GM18498 (cell line): ENCODE results near the gene SH3GL1.
A peak's percentile ranks its signal among the peaks of the same experiment; 100 is the strongest.

Experiments
- ATAC-seq: cut with Tn5 transposase; IDR thresholded peaks from one replicate; pipeline ENCODE4 v1.9.1; 2021; ENCODE audit warnings: mild to moderate bottlenecking, moderate library complexity; ENCODE audit not compliant: unreplicated experiment

The SH3GL1 gene

DNA sequence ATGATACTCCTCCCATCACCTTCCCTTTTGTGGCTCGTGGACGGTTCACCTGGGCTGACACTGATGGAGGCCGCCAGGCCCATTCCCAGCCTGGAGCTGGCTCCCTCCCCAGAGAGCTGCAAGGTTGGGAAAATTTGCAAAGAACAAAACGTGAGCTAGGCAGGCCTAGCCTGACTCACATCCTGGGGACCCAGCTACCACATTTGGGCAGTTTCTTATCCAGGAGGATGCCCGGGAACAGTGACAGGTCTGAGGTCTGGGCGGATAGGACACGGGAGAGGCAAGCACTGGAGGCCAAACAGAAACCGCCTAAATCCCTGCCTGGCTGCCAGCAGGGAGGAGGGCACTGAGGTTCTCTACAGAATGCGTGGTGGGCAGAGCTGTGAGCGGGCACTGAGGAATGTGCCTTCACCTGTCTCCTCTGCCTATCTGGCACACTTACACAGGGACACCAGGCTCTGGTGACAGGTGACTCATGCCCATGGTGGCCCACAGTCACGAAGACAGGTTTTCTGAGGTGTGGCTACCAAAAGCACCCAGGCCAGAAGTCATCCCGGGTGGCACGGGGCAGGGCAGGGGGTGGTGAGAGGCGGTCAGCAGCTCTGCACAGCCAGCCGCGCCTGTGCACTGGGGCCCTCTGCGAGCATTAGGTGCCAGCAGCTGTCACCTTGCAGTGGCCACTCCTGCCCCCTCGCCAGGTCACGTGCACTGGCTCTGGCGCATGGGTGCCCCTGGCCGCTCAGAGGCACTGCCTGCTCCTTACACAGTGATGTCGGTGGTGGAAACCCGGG is 23.2 kb downstream of the SH3GL1 start:
- no peak for ATAC-seq

DNA sequence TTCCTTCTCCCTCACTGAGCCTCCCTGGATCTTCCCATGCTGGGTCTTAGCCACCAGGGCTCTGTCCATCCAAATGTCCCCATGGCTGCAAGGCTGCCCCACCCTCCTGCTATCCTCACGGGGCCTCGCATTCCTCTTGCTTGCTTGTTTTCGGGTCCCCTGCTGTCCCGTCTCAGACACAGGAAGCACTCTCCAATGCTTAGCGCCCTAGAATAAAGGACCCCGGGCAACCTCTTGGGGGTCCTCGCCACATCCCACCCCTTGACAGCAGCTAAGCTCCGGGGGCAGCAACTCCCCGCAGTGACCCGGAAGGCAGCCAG is 23.7 kb downstream of the SH3GL1 start:
- no peak for ATAC-seq

- no peak for ATAC-seq
These were observed 24.2 kb downstream of the SH3GL1 start for GRCh38 chr19:4376028-4376670.

- peak; percentile 41 for ATAC-seq
These were observed 25.0 kb downstream of the SH3GL1 start for GRCh38 chr19:4375164-4376027.

DNA sequence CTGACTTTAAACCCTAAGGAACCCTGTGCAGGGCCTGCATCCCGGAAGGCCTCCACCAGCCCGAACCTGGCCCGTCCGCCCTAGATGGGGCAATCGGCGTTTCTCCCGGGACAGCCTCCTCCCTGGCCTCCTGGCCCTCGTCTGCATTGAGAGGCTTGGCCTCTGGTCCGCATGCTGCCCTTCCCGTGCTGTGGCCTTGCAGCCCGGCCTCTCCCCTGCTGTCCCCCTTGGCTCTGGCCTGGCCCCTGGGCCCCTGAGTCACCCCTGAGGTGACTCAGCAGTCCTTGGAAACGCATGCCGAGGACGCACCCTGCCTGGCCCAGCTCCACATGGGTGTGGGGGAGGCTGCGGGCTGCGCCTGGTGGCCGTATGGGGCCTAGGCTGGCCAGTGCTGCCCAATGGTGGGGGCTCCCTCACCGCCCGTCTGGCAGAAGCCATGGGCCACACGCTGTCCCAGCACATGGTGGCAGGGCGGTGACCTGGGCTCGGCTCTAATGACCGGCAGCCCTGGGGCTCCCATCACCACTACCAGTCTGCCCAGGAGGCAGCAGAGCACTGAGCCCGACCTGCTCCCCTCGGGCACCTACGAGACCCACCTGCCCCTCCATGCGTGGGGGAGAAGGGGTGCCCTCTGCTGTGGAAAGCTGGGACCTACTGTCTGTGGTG is 25.7 kb downstream of the SH3GL1 start:
- ATAC-seq, result no peak

GRCh38 chr19:4373601-4374497 is 26.5 kb downstream of the SH3GL1 start:
- ATAC-seq, result no peak

GRCh38 chr19:4373013-4373367 is 27.4 kb downstream of the SH3GL1 start:
- ATAC-seq, result no peak

DNA sequence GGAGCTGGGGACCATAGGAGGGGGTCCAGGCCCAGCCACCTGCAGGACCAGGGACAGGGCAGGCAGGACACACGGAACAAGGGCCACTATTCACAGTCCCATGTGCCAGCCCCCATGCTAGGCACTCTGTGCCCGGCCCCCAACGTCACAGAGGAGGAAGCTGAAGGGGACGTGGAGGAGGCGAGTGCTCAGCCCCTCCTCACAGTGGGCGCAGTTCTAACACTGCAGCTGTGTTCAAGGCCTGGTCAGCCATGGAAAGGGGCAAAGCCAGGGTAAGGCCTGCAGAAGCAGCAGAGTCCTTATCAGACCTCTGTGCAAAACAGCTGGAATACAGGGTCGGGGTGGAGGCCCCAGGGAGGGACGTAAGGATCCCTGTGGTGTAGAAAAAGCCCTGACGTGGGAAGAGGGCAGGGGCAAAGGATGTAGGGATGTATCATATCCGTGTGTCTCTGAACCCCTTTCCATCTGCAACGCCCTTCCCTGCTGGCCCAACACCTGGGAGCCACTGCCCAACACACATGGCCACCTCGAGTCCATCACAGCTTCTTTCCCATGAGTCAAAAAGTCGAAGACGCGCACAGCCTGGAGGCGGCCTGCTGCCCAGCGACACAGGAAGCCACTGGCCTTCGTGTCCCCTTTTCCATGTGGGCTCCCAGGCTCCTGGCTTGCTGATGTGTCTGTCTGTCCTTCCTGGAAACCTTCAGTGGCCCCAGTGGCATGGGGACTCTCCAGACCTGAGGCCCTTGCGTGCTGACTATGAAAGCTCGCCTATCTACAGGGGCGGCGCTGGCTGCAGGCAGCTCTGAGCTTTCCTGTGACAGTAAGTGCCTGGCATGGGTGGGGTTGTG is 28.0 kb downstream of the SH3GL1 start:
- ATAC-seq, result no peak

DNA sequence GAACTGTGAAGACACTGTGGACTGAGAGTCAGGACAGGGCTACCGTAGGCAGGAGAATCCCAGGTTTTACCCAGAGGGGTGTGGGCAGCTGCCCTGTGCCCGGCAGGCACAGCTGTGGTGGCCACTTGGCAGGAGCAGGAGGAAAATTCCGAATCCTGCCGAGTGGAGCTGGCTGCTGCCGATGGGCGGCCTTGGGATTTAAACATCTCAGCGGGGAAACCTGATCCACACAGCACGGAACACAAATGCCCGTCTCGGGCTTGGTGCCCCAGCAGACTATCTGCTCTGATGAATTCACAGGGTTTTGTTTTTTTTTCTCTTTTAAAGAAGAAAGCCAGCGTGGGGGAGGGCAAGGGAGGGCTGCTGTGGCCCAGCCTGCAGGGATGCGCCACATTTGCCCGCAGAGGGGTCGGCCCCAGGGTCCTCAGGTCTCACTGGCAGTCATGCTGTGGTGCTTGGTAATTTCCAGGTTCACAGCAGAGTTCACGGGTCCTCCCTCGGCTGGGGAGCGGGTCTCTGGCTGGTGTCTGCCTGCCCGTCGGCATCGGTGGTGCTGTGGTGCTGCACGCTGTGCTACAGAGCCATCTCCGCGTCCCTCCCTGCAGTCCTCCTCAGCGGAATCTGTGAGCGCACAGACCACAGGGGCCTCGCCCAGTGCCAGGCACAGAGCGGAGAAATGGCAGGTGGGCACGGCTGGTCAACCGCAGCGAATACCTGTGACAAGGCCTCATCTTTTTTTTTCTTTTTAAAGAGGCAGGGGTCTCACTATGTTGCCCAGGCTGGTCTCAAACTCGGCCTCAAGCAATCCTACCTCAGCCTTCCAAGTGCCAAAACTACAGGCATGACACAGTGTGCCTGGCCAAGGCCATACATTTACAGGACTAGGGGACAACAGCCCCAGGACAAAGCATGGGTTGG is 28.8 kb downstream of the SH3GL1 start:
- no peak for ATAC-seq

DNA sequence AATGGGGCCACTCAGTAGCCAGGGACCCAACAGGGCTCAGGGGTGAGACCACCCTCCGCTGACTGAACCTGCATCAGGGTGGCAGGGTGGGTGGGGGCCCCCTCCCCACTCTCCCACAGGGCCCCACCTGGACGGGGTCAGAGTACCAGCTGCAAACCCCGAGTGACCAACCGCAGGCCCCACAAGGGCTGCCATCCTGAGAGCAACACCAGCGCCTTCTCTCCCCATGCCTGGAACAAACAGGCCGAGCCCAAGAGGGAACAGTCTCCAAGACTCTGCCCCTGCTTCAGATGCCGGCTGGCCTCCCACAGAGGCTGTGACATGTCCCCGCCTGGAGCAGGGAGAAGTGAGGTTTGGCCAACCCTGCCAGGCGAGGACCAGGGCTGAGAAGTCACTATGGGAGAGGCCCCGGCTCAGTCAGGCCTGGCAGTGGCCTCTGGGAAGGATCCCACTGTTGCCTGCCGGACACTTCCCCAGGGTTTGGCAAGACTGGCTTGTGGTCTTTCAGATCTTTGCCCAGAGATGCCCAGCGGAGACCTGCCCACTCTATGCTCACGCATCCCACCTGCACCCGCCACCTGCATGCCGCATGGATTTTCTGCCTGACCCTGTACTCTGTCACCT is 29.8 kb downstream of the SH3GL1 start:
- no peak for ATAC-seq

GRCh38 chr19:4369888-4370260 is 30.5 kb downstream of the SH3GL1 start:
- ATAC-seq, result peak; percentile 40

DNA sequence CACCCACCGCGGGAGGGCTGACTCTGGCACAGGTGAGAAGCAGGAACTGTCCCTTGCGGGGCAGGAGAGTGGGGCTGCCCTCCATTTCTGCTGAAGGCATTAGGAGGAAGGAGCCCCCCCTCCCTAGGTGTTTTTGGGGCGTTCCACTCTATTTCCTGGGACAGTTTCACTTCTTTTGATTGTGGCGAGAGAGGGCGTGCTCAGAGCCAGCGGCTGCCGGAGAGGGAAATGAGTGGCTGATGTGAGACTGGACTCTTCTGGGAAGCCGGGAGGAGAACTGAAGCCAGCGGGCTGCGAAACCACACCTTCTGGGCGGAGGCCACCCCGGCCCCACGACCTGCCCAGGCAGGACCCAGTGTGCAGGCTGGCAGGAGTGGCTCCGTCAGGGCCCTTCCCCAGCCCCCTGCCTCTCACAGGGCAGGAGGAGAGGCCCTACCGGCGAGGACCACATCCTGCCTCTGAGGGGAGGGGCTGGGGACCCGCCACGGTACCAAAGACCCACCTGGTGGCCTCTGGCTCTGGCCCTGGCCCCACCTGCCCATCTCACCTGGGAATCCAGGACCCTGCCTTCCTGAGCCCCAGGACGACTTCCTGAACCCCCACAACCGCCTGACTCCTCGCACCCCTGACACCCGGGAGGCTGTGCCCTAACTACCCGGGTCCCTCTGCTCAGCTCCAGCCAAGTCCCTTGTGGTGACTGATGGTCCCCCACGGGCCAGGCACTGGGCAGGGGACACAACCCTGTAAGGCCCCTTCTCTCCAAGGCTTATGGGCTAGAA is 31.0 kb downstream of the SH3GL1 start:
- peak; percentile 48 for ATAC-seq

GRCh38 chr19:4368128-4368820 is 32.1 kb downstream of the SH3GL1 start:
- no peak for ATAC-seq

DNA sequence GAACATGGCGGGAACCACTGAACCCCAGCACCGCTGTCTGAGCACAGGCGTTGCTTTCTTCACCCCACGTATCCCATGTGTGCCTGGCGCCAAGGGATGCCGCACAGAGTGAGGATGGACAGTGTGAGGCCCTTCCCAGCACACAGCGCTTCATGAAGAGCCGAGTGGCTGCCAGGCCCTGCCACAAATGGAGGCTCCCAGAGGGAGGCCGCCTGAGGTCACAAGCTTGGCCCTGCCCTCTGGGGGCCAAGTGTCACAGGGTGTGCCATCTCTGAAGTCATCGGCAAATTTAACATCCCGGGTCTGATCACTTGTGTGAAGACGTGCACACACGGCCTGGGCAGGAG is 32.6 kb downstream of the SH3GL1 start:
- ATAC-seq, result no peak

- ATAC-seq, result no peak
These were observed 33.0 kb downstream of the SH3GL1 start for GRCh38 chr19:4367336-4367723.

DNA sequence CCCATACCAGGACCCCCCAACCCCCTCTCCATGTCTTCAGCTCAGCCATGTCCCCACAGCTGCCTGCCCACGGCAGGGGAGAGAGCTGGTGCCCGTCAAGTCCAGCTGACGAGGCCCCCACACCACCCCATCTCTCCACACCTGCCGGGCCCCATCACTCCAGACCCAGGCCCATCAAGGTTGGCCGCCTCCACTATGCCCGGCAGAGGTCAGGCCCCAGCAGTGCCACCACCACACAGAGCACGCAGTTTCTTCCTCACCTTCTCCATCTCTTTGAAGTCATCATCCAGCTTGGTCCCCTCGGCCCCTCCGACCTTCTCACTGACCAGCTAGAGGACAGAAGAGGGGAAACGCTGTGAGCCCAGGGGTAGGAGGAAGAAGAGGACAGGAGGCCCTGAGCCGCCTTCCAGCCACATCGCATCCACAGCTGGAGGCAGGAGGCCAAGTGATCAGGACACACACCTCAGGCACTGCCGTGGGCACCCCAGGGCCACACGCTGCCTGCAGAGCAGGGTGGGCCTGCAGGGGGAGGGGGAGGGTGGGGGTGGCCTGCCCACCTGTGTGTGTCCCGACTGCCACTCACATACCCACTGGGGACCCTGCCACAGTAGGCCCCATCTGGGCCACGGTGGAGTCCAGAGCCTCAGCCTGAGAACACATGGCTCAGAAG is 33.5 kb downstream of the SH3GL1 start:
- no peak for ATAC-seq
